Measurements from ENCODE around the gene RNF212. TPM values are rescaled to one million over a fixed set of nuclear protein-coding genes. Genes with fewer than 3 reads are reported as not detected.

RNF212 gene
- total and polyA plus RNA-seq, 2 of the 13 experiments (the other 11 are each of a cell fraction or from before 2014, with no cell fraction given), result not detected

DNA sequence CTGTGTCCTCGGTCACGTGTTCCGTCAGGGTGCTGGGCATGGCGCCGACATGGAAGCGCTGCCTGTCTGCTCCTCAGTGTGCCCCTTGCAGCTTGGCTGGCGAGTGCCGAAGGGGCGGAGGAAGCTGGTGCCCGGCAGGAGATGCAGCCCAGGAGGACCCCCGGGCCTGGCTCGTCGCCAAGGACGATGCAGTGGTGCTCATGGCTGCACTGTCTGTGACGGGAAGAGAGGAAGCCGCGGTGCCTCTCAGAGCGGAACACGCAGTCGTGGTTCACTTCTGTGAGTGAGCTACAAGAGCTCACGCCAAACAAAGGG lies 63.8 kb downstream of the RNF212 start:
- Histone ChIP-seq H3K27ac (ENCODE audit: extremely low read length, insufficient read depth, low read length) (no peak overlapping the region), H3K4me1 (ENCODE audit: insufficient read depth, low read length) (peaks cover 9% of the 10 kb centered on the region), H3K79me2 (ENCODE audit: insufficient read depth, low read length) (no peaks in the 10 kb centered on the region), H3K9ac (ENCODE audit: insufficient read depth, low read depth, low read length) (no peak overlapping the region), H2AFZ (ENCODE audit: low read length) (no peak overlapping the region), H4K20me1 (ENCODE audit: insufficient read depth, low read length) (peaks cover 24% of the 10 kb centered on the region; the same call in 1 of the 2 replicates), H3K27me3 (ENCODE audit: control insufficient read depth in 1 of 2, insufficient read depth in 2 of 2, low read length in 2 of 2) (peaks cover 36 to 81% of the 10 kb centered on the region in 2 experiments), H3K36me3 (replicated peaks in 1 of 2; ENCODE audit: control insufficient read depth in 1 of 2, insufficient read depth in 2 of 2, low read length in 2 of 2) (no peaks in the 10 kb centered on the region), H3K4me2 (ENCODE audit: low read depth, low read length) (no peak overlapping the region), H3K4me3 (replicated peaks in 1 of 3; ENCODE audit: insufficient read depth in 1 of 3, low read depth in 2 of 3, low read length in 3 of 3) (no peak overlapping the region), H3K9me3 (ENCODE audit: low read length) (no peaks in the 10 kb centered on the region)
- no peak for ATAC-seq
- 34% methylated on average over 20 of the region's 21 CpGs for WGBS (ENCODE audit: low lambda C conversion rate)
- intact Hi-C loops (cut with micrococcal nuclease; ENCODE audit: unreplicated experiment) (no loop called here), in situ Hi-C loops (cut with HindIII; ENCODE audit: extremely low pct_ligation_motif_present, low pct_unique_long_range_greater_than_20kb) (no loop called here)
- BruUV-seq (replicated peaks), result no TSS peak
- ChIA-PET POLR2A (no interaction called here), CTCF (ENCODE audit: low intra/inter-chr PET ratio, low total read pairs) (no interaction called here)
- TF ChIP-seq ZNF646 (CRISPR knock-in tag; IDR thresholded peaks at IDR 0.05) (no peak), GPN1 (CRISPR knock-in tag; IDR thresholded peaks at IDR 0.05; ENCODE audit: borderline replicate concordance) (no peak), THAP7 (CRISPR knock-in tag; IDR thresholded peaks at IDR 0.05) (no peak), MXD4 (CRISPR knock-in tag; IDR thresholded peaks at IDR 0.05) (no peak), ZSCAN20 (CRISPR knock-in tag; IDR thresholded peaks at IDR 0.05; ENCODE audit: borderline replicate concordance) (no peak), ESRRA (CRISPR knock-in tag; IDR thresholded peaks at IDR 0.05; ENCODE audit: low read depth) (no peak), SOX6 (IDR thresholded peaks at IDR 0.05) (no peak), SOX6 (CRISPR knock-in tag; IDR thresholded peaks at IDR 0.05) (no peak), NFATC3 (CRISPR knock-in tag; IDR thresholded peaks at IDR 0.05) (no peak), RFXANK (CRISPR knock-in tag; IDR thresholded peaks at IDR 0.05) (no peak), MED1 (CRISPR knock-in tag; IDR thresholded peaks at IDR 0.05) (no peak), ZBTB38 (CRISPR knock-in tag; IDR thresholded peaks at IDR 0.05) (no peak)
- FAIRE-seq, result no peak
- no peak for DNase-seq (ENCODE audit: low spot score)

Data from HepG2 (cell line).